Measurements from ENCODE around the gene LDAH. TPM values are rescaled to one million over a fixed set of nuclear protein-coding genes. Genes with fewer than 3 reads are reported as not detected.
A peak's percentile ranks its signal among the peaks of the same experiment; 100 is the strongest.

LDAH gene
- 10 to 100 TPM; 31.6 to 35.7 (median 34.8) TPM for polyA plus RNA-seq (ENCODE audit: insufficient read length in 3 of 3)
- long read RNA-seq, donor 1, partial matches to known transcripts, result 0 of 4 reads
- long read RNA-seq, donor 1, other reads (novel, unspliced or antisense), result 0 of 4 reads
- long read RNA-seq, donor 2, transcript LDAH-201 (7 exons, 2,907 nt), result major isoform, 8 of 9 reads
- long read RNA-seq, donor 2, partial matches to known transcripts, result 0 of 9 reads
- long read RNA-seq, donor 2, other reads (novel, unspliced or antisense), result 0 of 9 reads
- long read RNA-seq, donor 3, partial matches to known transcripts, result 0 of 6 reads
- long read RNA-seq, donor 3, other reads (novel, unspliced or antisense), result 0 of 6 reads
- long read RNA-seq, donor 4, transcript LDAH-201 (7 exons, 2,907 nt), result major isoform, 5 of 6 reads
- long read RNA-seq, donor 4, partial matches to known transcripts, result 0 of 6 reads
- long read RNA-seq, donor 4, other reads (novel, unspliced or antisense), result 0 of 6 reads
- long read RNA-seq, donor 5, partial matches to known transcripts, result 0 of 4 reads
- long read RNA-seq, donor 5, other reads (novel, unspliced or antisense), result 0 of 4 reads
- long read RNA-seq, donor 6, transcript LDAH-201 (7 exons, 2,907 nt), result major isoform, 6 of 6 reads
- long read RNA-seq, donor 6, partial matches to known transcripts, result 0 of 6 reads
- long read RNA-seq, donor 6, other reads (novel, unspliced or antisense), result 0 of 6 reads
- long read RNA-seq, donor 7, transcript LDAH-201 (7 exons, 2,907 nt), result major isoform, 9 of 14 reads
- long read RNA-seq, donor 7, partial matches to known transcripts, result 0 of 14 reads
- long read RNA-seq, donor 7, other reads (novel, unspliced or antisense), result 0 of 14 reads
- long read RNA-seq, donor 8, partial matches to known transcripts, result 0 of 1 reads
- long read RNA-seq, donor 8, other reads (novel, unspliced or antisense), result 0 of 1 reads
- long read RNA-seq, donor 9, partial matches to known transcripts, result 0 of 6 reads
- long read RNA-seq, donor 9, other reads (novel, unspliced or antisense), result 0 of 6 reads
- long read RNA-seq, donor 10, transcript LDAH-201 (7 exons, 2,907 nt), result major isoform, 5 of 9 reads
- long read RNA-seq, donor 10, partial matches to known transcripts, result 0 of 9 reads
- long read RNA-seq, donor 10, other reads (novel, unspliced or antisense), result 0 of 9 reads
- long read RNA-seq, donor 11, partial matches to known transcripts, result 0 of 6 reads
- long read RNA-seq, donor 11, other reads (novel, unspliced or antisense), result 0 of 6 reads
- long read RNA-seq, donor 12, transcript LDAH-201 (7 exons, 2,907 nt), result major isoform, 5 of 8 reads
- long read RNA-seq, donor 12, partial matches to known transcripts, result 0 of 8 reads
- long read RNA-seq, donor 12, other reads (novel, unspliced or antisense), result 0 of 8 reads
- long read RNA-seq, donor 13, partial matches to known transcripts, result 0 of 4 reads
- long read RNA-seq, donor 13, other reads (novel, unspliced or antisense), result 0 of 4 reads
- long read RNA-seq, donor 14, result 0 reads
- long read RNA-seq, donor 15, transcript LDAH-201 (7 exons, 2,907 nt), result major isoform, 5 of 8 reads
- long read RNA-seq, donor 15, partial matches to known transcripts, result 0 of 8 reads
- long read RNA-seq, donor 15, other reads (novel, unspliced or antisense), result 0 of 8 reads
- long read RNA-seq, donor 16, transcript LDAH-201 (7 exons, 2,907 nt), result major isoform, 9 of 11 reads
- long read RNA-seq, donor 16, partial matches to known transcripts, result 0 of 11 reads
- long read RNA-seq, donor 16, other reads (novel, unspliced or antisense), result 0 of 11 reads

DNA sequence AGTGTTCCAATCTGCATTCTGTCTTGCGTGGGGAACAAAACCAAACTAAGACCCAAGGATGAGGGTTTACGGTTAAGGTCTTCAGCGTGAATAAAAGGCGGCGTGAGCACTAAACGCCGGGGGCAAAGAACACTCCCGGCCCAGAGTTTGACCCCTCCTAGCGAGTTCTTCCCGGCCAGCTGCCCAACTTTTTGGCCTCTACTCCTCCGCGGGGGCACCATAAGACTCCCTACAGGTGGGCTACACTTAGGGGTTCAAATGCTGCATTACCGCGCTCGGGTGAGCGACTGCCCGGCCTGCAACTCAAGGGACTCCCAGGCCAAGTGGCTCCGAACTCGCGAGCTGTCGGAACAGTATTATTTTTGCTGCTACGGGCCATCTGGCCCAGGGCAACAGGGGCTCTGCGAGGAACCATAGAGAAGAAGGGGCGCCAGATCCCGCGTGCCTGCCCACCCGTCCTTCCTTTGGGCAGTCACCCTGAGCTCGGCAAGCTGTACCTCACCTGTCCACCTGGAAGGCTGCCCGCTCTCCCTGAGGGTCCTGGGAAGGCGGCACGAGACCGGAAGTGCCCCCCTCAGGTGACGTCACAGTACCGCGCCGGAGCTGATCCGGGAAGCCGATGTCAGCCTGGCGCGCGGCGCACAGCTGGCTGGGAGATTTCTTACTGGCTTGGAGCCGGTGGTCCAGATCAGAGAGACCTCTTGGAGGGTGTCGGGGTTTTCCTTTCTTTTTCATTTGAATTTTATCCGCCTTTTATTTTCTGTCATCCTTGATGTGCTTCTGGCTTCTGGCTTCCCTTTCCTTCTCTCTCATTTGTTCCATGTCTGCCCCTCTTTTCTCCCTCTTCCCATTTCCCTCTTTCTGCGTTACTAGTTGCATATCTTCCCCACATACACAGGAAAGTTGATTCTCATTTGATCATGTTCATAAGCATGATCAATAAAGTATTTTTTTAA lies at the start of gene LDAH:
LDAH (minus strand) TSS at position 567 of the 956 bp plus-strand sequence. CDS start 21,638 bp downstream, outside the sequence.
- DNase-seq, result peak; percentile 95

DNA sequence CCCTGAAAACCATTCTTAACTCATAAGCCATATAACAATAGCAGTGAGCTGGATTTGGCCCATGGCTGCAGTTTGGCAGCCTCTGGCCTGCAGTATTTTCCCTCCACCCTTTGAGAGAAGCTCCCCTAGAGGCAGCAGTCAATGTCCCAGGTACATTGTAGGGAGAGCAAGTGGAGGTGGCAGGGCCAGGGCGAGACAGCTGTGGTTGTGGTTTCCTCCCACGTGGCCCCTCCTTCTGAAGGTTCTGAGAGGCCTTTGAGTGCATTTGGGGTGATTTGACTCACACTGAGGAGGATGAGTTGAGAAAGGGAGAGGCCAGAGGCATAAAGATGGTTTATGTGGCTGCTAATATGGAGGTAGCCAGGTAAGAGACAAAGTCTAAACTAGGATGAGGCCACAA lies 45.5 kb upstream of the LDAH start:
- no peak for DNase-seq

DNA sequence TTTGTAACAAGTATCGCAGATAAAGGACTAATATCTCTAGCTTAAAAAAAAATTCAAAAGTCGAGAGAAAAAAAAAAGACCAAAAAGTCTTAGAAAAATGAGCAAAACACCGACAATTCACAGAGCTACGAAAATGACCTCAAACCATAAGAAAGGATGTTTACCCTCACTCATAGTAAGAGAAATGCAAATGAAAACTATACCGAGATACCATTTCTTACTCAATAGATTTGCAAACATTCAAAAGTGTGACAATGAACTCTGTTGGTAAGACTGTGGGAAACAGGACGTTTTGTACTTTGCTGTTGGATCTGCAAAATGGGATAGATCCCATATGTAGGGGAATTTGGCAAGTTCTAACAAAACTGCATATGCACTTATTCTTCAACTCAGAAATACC lies 39.9 kb upstream of the LDAH start:
- no peak for DNase-seq

DNA sequence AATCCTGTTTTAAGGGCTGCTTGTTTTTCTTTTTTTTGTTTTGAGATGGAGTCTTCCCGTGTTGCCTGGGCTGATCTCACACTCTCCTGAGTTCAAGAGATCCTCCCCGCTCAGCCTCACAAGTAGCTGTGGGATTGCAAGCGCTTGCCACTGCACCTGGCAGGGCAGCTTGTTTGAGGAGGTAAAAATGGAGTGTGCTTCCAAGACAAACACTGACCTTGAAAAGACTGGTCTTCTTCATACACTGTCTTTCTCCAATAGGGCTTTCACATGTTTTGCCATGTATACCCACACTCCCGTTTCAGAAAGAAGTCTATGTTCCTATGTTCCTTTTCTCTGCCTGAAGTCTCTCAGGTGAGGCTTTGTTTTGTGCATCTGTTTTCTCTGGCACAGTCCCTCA lies 32.6 kb upstream of the LDAH start:
- no peak for DNase-seq

DNA sequence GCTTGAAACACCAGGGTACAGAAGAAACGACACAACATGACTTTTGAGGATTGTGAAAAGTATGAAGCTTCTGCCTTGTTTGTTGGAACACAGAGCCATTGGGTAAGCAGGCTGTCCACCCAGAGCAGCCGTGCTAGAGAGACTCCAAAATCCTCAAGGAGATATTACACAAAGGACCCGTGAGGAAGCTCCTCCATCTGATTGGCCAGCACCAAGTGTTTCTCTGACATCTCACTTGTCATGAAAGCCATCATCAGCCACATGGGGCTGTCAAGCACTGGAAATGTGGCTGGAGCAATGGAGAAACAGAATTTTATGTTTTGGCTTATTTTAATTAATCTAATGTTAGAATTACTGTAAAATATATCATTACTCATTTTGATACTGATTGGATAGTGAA lies 29.8 kb upstream of the LDAH start:
- no peak for DNase-seq

DNA sequence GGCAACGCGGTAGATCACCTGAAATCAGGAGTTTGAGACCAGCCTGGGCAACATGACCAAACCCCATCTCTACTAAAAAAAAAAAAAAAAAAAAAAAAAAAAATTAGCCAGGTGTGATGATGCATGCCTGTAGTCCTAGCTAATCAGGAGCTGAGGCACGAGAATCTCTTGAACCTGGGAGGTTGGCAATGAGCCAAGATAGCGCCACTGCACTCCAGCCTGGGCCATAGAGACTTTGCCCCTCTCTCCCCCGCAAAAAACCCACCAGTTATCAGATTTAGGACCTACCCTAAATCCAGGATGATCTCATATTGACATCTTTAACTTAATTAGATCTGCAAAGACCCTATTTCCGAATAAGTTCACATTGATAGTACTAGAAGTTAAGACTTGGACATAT lies 29.2 kb upstream of the LDAH start:
- DNase-seq, result no peak

DNA sequence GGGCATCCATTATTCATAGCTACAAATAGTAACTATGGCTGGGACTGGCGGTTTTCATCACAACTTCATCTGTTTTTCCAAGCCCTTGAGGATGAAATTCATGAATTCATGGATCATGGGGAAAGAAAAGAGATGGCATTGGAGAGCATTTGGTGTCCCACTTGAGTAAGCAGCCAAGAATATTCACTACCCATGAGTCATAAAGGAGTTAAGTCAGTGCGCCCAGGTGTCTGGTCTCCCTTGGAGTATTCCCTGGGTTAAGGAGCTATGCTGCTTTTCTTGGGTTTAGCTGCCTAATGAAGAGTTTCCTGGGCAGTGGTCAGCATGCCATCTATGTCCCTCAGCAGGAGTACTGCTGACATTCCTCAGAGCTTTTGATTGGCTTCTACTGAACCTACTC lies 21.3 kb upstream of the LDAH start:
- no peak for DNase-seq

DNA sequence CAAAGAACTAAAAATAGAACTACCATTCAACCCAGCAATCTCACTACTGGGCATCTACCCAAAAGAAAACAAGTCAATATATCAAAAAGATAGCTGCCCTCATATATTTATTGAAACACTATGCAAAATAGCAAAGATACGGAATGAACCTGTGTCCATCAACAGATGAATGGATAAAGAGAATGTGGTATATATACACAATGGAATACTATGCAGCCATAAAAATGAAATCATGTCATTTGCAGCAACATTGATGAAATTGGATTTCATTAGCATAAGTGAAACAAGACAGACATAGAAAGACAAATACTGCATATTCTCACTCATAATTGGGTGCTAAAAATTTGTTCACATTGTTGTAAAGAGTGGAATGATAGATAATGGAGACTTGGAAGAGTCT lies 16.2 kb upstream of the LDAH start:
- DNase-seq, result no peak

DNA sequence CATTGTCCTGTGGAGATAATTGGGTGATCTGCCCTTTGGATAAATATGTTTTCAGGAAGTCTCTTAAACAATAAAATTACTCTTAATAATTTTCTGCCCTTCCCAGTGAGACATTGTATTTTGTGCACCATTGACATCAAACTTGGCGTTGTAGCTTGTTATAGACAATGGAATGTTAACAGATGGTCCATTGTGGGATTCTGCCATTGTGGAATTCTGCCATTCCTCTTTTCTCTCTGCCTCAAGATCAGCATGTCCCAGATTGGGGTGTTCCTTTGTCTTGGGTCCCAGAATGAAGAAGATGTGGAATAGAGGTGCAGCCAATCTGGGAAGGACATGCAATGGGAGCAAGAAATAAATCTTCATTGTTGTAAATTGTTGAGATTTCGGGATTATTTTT lies 15.1 kb upstream of the LDAH start:
- no peak for DNase-seq

DNA sequence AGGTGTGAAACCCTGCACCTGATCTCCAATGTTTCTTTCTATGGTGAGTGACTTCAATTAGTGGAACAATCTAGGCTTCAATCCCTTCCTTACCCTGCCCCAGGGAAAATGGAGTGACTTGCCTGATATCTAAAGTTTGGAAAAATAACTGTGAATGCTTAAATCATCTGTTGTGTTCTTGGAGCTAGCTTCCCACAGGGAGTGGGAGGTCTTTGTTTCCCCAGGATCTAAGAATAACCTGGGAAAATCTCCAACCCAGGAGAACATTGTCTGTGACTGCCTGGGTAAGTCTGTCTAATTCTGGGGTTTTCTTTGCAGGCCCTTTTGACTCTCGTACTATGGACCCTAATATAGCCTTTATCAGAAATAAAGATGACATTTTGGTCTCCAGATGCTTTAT lies 13.6 kb upstream of the LDAH start:
- DNase-seq, result no peak

DNA sequence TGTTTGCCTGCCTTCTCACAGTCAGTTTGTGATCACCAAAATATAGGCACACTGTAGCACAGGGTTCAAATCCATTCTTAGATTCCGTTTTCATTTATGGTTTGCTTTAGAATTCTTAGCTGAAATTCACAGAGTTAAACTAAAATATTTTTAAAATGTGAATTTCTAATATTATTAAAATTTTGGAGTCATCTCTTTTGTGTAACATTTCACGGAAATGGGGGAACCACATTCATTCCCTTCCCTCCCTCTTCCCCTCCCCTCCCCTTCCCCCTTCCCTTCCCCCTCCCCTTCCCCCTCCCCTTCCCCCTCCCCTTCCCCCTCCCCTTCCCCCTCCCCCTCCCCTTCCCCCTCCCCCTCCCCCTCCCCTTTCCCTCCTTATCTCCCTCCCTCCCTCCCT lies 11.4 kb upstream of the LDAH start:
- DNase-seq, result no peak

DNA sequence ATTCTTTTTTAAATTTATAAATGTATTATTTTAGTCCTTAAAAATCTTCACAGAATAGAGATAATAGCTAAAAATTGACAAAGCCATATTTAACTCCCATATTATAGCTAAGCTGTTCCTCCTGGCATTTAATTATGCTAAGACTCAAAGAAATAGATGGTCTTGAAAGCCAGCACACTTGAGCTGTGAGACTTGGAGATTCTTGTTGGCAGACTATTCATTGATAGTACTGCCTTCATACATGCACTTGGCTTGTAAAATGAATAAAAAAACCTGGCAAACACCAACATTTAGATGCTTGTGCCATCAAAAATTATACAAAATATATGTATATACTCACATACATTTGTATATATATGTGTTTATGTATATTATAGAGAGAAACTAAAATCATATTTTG lies 9.7 kb upstream of the LDAH start:
- no peak for DNase-seq

DNA sequence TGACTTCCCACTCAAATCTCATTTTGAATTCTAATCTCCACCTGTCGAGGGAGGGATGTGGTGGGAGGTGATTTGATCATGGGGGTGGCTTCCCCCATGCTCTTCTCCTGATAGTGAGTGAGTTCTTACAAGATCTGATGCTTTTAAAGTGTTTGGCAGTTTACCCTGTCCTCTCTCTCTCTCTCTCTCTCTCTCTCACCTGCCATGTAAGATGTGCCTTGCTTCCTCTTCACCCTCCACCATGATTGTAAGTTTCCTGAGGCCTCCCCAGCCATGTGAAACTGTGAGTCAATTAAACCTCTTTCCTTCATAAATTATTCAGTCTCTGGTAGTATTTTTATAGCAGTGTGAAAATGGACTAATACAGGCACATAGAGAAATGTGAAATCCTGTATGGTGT lies 7.0 kb upstream of the LDAH start:
- DNase-seq, result no peak

DNA sequence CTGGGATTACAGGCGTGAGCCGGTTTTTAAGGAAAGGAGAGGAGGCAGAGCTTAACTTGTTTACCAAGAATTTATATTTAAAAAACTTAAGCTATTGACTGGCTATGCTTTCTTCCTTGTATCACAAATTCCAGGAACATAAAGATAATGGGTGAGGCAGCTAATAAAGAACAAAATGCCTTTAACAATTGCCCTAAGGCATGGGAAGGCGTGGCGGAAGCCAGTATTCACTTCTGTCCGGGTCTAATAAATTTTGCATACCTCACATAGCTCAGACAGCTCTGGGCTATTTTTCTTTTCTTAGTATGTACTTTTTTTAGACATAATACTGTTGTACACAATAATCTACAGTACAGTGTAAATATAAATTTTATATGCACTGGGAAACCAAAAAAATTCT lies 1.0 kb upstream of the LDAH start:
- DNase-seq, result no peak

DNA sequence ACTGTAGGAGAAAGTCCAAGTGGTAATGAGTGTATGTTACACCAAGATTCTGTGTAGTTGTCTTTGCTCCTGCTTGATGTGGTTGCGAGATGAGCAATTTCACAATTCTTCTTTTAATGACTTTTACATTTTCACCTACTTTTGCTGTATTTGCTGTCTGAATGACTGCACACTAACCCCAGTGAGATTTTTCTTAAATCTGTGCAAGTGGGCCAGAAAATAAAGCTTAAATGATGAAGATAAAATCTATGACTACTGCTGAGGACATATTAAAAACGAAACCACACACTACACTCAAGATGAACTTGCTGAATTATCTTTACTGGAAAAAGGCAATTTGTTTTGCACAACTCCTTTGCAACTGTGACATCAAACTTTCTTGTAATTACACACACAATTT lies 4.1 kb downstream of the LDAH start:
- DNase-seq, result no peak

DNA sequence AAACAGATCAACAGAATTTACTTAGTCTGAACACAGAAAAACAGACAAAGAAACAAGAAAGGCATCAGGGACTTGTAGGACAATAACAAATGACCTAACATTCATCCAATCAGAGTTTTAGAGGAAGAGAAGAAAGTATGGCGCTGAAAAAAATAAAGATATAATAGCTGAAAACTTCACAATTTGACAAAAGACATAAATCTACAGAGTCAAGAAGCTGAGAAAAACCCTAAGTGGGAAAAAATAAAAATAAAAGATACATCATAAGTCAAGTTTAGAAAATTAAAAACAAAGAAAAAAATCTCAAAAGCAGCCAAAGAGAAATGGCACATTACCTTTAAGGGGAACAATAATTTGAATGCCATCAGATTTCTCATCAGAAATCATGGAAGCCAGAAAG lies 7.7 kb downstream of the LDAH start:
- DNase-seq, result no peak

DNA sequence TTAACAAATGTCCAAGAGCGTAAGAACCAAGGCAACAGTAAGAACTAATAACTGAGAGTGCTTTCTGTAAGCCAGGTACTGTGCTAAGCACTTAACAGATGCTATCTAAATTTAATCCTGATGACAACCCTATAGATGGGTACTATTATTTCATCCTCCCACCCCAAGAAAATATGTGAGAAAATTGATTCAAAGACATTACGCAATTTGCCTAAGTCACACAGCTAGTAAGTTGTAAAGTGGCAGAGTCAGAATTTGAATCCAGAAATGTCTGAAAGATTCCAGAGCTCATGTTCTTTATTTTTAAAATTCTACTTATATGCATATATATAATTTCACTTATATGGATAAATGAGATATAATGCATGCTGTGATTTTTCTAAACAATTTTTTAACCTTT lies 10.1 kb downstream of the LDAH start:
- DNase-seq, result no peak

DNA sequence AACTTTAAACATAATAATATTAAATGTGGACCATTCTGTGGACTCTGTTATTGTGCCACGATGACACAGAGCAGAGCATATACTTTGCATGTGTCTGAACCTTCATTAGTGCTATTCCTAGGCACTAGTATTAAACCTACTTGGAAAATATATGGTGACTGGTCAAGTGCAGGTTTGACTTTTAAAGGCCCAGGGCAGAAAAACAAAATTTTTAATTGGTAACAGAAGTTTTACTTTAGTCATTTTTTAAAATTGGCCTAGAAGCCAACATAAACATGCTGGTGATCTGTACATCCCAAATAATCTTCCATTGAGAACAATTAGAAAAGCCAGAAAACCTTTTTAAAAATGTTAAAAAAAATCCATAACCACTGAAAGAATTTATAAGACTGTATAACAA lies 16.6 kb downstream of the LDAH start:
- no peak for DNase-seq

DNA sequence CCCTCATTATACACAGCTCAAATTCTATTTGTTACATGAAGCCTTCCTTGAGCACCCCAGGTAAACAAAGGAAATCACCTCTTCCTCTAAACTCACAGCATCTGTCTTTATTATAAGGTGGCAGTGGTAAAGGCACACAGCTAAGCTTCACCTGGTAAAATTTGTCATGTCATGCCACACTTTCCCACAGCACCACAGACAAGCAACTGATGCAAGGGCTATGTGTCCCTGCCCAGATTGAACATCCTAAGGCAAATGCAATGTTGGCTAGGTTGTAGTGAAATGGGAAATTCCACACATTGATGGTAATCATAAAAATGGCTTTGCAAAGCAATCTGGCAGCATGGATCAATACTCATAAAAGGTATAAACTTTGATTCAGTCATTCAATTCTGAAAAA lies 18.9 kb downstream of the LDAH start:
- DNase-seq, result no peak

DNA sequence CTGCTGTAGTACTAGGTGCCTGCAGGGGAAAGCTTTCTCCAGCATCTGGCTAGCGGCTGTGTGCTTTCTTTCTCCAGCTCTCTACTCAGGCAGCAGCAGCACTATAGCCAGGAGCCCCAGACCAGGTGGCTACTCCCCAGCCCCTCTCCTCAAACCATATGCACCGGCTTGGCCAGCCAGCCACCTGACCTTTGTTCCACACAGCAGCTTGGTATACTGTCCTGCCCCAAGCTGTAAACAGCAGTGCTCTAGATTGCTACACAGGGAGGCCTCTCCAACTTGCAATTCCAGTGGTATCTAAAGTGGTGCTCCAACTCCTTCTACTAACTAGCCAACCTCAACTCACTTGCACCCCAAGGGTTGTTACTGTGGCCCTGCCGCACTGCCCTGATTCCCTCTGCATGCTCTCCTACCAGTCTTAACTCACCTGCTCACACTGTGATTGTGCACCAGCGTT lies 19.6 kb downstream of the LDAH start:
- DNase-seq, result no peak
